RWPE2 (cell line): ENCODE data around the gene TRIP12.
"Not testable (repeated sequence)": the region's sequence is repeated elsewhere in the genome, so short reads cannot be mapped to it uniquely, and the experiment has no call there.

Source experiments
- ATAC-seq: fragments of 200-7000 bp; cut with Tn5 transposase; 3 replicates; pipeline ENCODE4 v1.9.1; 2021; ENCODE audit warnings: low read depth
- DNase-seq: peaks from one replicate; pipeline ENCODE4 v3.0.0-alpha.2; 2020; ENCODE audit warnings: low spot score
- H3K27ac ChIP-seq: fragments of 450-650 bp; 2 replicates; pipeline ENCODE4 v1.5.1; 2017; ENCODE audit warnings: mild to moderate bottlenecking; ENCODE audit not compliant: poor library complexity, severe bottlenecking
- H3K27me3 ChIP-seq: fragments of 250-450 bp; sonication (Bioruptor Pico); 2 replicates; pipeline ENCODE4 v1.5.1; 2021; ENCODE audit warnings: mild to moderate bottlenecking, moderate library complexity; ENCODE audit not compliant: insufficient read depth, poor library complexity, severe bottlenecking
- H3K36me3 ChIP-seq: fragments of 250-450 bp; sonication (Bioruptor Pico); 2 replicates; pipeline ENCODE4 v1.5.1; 2020; ENCODE audit warnings: low read depth, mild to moderate bottlenecking, moderate library complexity
- H3K4me1 ChIP-seq: fragments of 250-450 bp; sonication (Bioruptor Pico); 2 replicates; pipeline ENCODE4 v1.5.1; 2021; ENCODE audit warnings: mild to moderate bottlenecking, moderate library complexity; ENCODE audit not compliant: insufficient read depth, poor library complexity, severe bottlenecking
- H3K4me3 ChIP-seq: fragments of 250-450 bp; sonication (Bioruptor Pico); 2 replicates; pipeline ENCODE4 v1.5.1; 2021; ENCODE audit warnings: mild to moderate bottlenecking, moderate library complexity; ENCODE audit not compliant: severe bottlenecking
- H3K9me3 ChIP-seq: fragments of 250-450 bp; sonication (Bioruptor Pico); 2 replicates; pipeline ENCODE4 v1.5.1; 2021; ENCODE audit warnings: mild to moderate bottlenecking, moderate library complexity; ENCODE audit not compliant: severe bottlenecking
- CTCF ChIP-seq: fragments of 450-650 bp; IDR thresholded peaks from one replicate; pipeline ENCODE4 v1.5.1; 2017; ENCODE audit warnings: mild to moderate bottlenecking, moderate library complexity; ENCODE audit not compliant: poor library complexity, severe bottlenecking

TRIP12 gene

GRCh38 chr2:229921892-229922448, at the start of gene TRIP12:
Gene TRIP12 (minus strand): TSS chr2:229922009. CDS start chr2:229880079, 41,930 bp downstream.
- H3K27ac ChIP-seq, result peak within 1 kb of the TSS; percentile 83
- no peaks in the 10 kb centered on the region for H3K9me3 ChIP-seq
- peak; percentile 93 for DNase-seq
- H3K4me3 ChIP-seq, result peak within 1 kb of the TSS; percentile 90
- TF ChIP-seq CTCF, result no peak
- no peaks in the 10 kb centered on the region for H3K27me3 ChIP-seq
- peaks cover 18% of the 10 kb centered on the region for H3K36me3 ChIP-seq
- ATAC-seq, result peak; percentile 80
- peaks cover 1% of the 10 kb centered on the region for H3K4me1 ChIP-seq

DNA sequence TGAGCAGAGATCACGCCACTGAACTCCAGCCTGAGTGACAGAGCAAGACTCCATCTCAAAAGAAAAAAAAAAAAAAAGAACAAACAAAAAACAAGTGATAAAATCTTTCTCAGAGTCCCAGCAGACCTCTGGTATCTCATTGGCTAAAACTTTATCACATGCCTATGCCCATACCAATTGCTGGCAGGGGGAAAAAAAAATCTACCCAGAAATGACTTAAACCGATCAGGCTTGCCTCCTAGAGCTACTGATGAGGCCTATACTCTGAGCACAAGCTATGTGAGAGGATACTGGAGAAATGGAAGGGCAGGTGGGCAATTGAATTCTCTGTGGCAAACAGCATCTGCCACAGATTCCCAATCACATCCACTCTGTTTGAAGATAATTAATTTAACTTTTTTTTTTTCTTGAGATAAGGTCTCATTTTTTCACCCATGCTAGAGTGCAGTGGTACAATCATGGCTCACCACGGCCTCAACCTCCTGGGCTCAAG, 49.5 kb upstream of the TRIP12 start:
- no peak for DNase-seq
- Histone ChIP-seq H3K27ac (no peak overlapping the region), H3K27me3 (no peaks in the 10 kb centered on the region), H3K36me3 (no peaks in the 10 kb centered on the region), H3K4me1 (no peaks in the 10 kb centered on the region), H3K9me3 (no peaks in the 10 kb centered on the region), H3K4me3 (no peak overlapping the region)
- no peak for ATAC-seq
- no peak for TF ChIP-seq CTCF

GRCh38 chr2:229970406-229970805, 48.6 kb upstream of the TRIP12 start:
- H3K27ac ChIP-seq, result no peak overlapping the region
- no peaks in the 10 kb centered on the region for H3K9me3 ChIP-seq
- no peaks in the 10 kb centered on the region for H3K4me1 ChIP-seq
- ATAC-seq (no peak), DNase-seq (no peak)
- no peak for TF ChIP-seq CTCF
- no peak overlapping the region for H3K4me3 ChIP-seq
- no peaks in the 10 kb centered on the region for H3K27me3 ChIP-seq
- no peaks in the 10 kb centered on the region for H3K36me3 ChIP-seq

DNA sequence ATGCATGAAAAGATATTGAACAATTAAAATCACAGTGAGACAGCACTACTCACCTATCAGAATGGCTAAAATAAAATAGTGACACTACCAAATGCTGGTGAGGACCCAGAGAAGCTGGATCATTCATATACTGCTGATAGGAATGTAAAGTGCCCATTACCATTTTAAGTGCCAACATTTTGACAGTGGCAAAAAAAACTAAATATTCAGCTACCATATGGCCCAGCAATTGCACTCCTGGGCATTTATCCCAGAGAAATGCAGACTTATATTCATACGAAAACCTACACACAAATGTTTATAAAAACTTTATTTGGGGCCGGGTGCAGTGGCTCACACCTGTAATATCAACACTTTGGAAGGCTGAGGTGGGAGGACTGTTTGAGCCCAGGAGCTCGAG, 48.1 kb upstream of the TRIP12 start:
- H3K4me3 ChIP-seq, result no peak overlapping the region
- H3K9me3 ChIP-seq, result no peaks in the 10 kb centered on the region
- no peak for DNase-seq
- no peaks in the 10 kb centered on the region for H3K36me3 ChIP-seq
- no peak for TF ChIP-seq CTCF
- H3K27ac ChIP-seq, result no peak overlapping the region
- no peak for ATAC-seq
- no peaks in the 10 kb centered on the region for H3K27me3 ChIP-seq
- no peaks in the 10 kb centered on the region for H3K4me1 ChIP-seq

GRCh38 chr2:229963596-229963995, 41.8 kb upstream of the TRIP12 start:
- not testable (repeated sequence) for H3K4me3 ChIP-seq, DNase-seq, ATAC-seq, H3K27ac ChIP-seq, H3K9me3 ChIP-seq, H3K4me1 ChIP-seq, H3K36me3 ChIP-seq, H3K27me3 ChIP-seq
